Neuronal stem cell (in vitro differentiated cells): ENCODE measurements around the gene KCNK7.
A peak's percentile ranks its signal among the peaks of the same experiment; 100 is the strongest.

Experiments
- DNase-seq: peaks from one replicate; pipeline ENCODE4 v3.0.0-alpha.2; 2013; ENCODE audit warnings: low spot score
- H2AFZ ChIP-seq: one replicate; pipeline ENCODE4 v1.6.1; 2013; ENCODE audit warnings: mild to moderate bottlenecking, low read length, inconsistent platforms
- H2AK5ac ChIP-seq: 2 replicates; pipeline ENCODE4 v1.6.1; 2013; ENCODE audit warnings: low read depth, mild to moderate bottlenecking, inconsistent platforms, low read length, moderate library complexity, mixed read lengths
- H2BK120ac ChIP-seq: 2 replicates; pipeline ENCODE4 v1.6.1; 2013; ENCODE audit warnings: low read depth, mild to moderate bottlenecking, inconsistent platforms, low read length, moderate library complexity, mixed read lengths
- H2BK12ac ChIP-seq: one replicate; pipeline ENCODE4 v1.6.1; 2013; ENCODE audit warnings: low read length, inconsistent platforms
- H2BK15ac ChIP-seq: 2 replicates; pipeline ENCODE4 v1.6.1; 2013; ENCODE audit warnings: mild to moderate bottlenecking, low read length, inconsistent platforms, mixed read lengths
- H2BK5ac ChIP-seq: one replicate; pipeline ENCODE4 v1.6.1; 2013; ENCODE audit warnings: inconsistent platforms, mild to moderate bottlenecking, low read length, moderate library complexity
- H3K14ac ChIP-seq: one replicate; pipeline ENCODE4 v1.6.1; 2013; ENCODE audit warnings: low read length, inconsistent platforms
- H3K18ac ChIP-seq: 2 replicates; pipeline ENCODE4 v1.6.1; 2013; ENCODE audit warnings: low read length, inconsistent platforms
- H3K23ac ChIP-seq: 2 replicates; pipeline ENCODE4 v1.6.1; 2013; ENCODE audit warnings: low read depth, mild to moderate bottlenecking, mixed read lengths, low read length, inconsistent platforms; ENCODE audit not compliant: poor library complexity
- H3K27ac ChIP-seq: replicated peaks from 3 replicates; pipeline ENCODE4 v1.5.1; 2013; ENCODE audit warnings: low read length, inconsistent platforms
- H3K27me3 ChIP-seq, 3 experiments: 2 replicates each; pipeline ENCODE4 v1.6.1; 2013; ENCODE audit warnings: low read length in 3 of 3, mild to moderate bottlenecking in 2 of 3, inconsistent platforms in 1 of 3, low read depth in 1 of 3, mixed read lengths in 1 of 3, moderate library complexity in 1 of 3; ENCODE audit not compliant: control insufficient read depth in 3 of 3, insufficient read depth in 3 of 3
- H3K36me3 ChIP-seq, 2 donors: replicated peaks in 1 of 2; 2 replicates each; pipeline ENCODE4 v1.6.1; 2013; ENCODE audit warnings: low read length in 2 of 2; ENCODE audit not compliant: control insufficient read depth in 2 of 2, insufficient read depth in 2 of 2
- H3K4ac ChIP-seq: 2 replicates; pipeline ENCODE4 v1.6.1; 2013; ENCODE audit warnings: inconsistent platforms, mild to moderate bottlenecking, low read length, moderate library complexity
- H3K4me1 ChIP-seq, 2 donors: 1 replicate in 1 of 2; 2 replicates in 1 of 2; pipeline ENCODE4 v1.6.1; 2013; ENCODE audit warnings: low read length in 2 of 2, low read depth in 1 of 2; ENCODE audit not compliant: control insufficient read depth in 2 of 2, insufficient read depth in 1 of 2
- H3K4me2 ChIP-seq: one replicate; pipeline ENCODE4 v1.6.1; 2013; ENCODE audit warnings: mild to moderate bottlenecking, low read length, inconsistent platforms; ENCODE audit not compliant: insufficient read depth, poor library complexity, severe bottlenecking
- H3K4me3 ChIP-seq, 2 donors: 2 replicates each; pipeline ENCODE4 v1.5.1; 2013; ENCODE audit warnings: low read length in 2 of 2, mild to moderate bottlenecking in 2 of 2, inconsistent platforms in 1 of 2, moderate library complexity in 1 of 2
- H3K79me1 ChIP-seq: one replicate; pipeline ENCODE4 v1.6.1; 2013; ENCODE audit warnings: low read depth, mild to moderate bottlenecking, inconsistent platforms, low read length, moderate library complexity
- H3K9ac ChIP-seq: one replicate; pipeline ENCODE4 v1.6.1; 2013; ENCODE audit warnings: mild to moderate bottlenecking, low read depth, low read length, inconsistent platforms; ENCODE audit not compliant: poor library complexity
- H3K9me3 ChIP-seq, 2 donors: replicated peaks in 1 of 2; 2 replicates each; pipeline versions ENCODE3 to v1.6.1; 2013; ENCODE audit warnings: low read length in 2 of 2, mild to moderate bottlenecking in 2 of 2, inconsistent platforms in 1 of 2, low read depth in 1 of 2, mixed read lengths in 1 of 2, moderate library complexity in 1 of 2; ENCODE audit not compliant: control insufficient read depth in 2 of 2, insufficient read depth in 1 of 2
- H4K8ac ChIP-seq: one replicate; pipeline ENCODE4 v1.6.1; 2013; ENCODE audit warnings: low read depth, mild to moderate bottlenecking, inconsistent platforms, low read length, moderate library complexity
- H4K91ac ChIP-seq: one replicate; pipeline ENCODE4 v1.6.1; 2013; ENCODE audit warnings: low read length, low read depth, mild to moderate bottlenecking, inconsistent platforms; ENCODE audit not compliant: poor library complexity
- WGBS, 2 donors: extraction: QIAGEN DNeasy Blood & Tissue Kit; methylation state at CpG; one replicate each; pipeline ENCODE4 v1.1.7; 2013; ENCODE audit warnings: missing lambda C conversion rate in 2 of 2, mixed read lengths in 1 of 2; ENCODE audit not compliant: insufficient read length in 2 of 2, insufficient replicate concordance in 1 of 2; ENCODE audit errors: extremely low coverage in 2 of 2; 5-methylcytosine and 5-hydroxymethylcytosine counted together

Gene KCNK7

GRCh38 chr11:65584106-65584505, 11.5 kb downstream of the KCNK7 start:
- Histone ChIP-seq H3K23ac (peak overlapping the region; percentile 12), H2BK120ac (no peak overlapping the region), H3K36me3 (no peaks in the 10 kb centered on the region), H3K27ac (no peak overlapping the region), H2BK15ac (peak overlapping the region; percentile 65), H2BK12ac (peak overlapping the region; percentile 60), H4K91ac (no peak overlapping the region), H2AFZ (no peak overlapping the region), H3K27me3 (peaks cover 0 to 27% (median 0%) of the 10 kb centered on the region in 3 experiments), H3K9me3 (no peaks in the 10 kb centered on the region), H3K79me1 (no peaks in the 10 kb centered on the region), H3K4ac (no peak overlapping the region), H3K4me1 (peaks cover 21 to 41% of the 10 kb centered on the region in 2 donors), H3K18ac (peak overlapping the region; percentile 81), H3K4me3 (peak overlapping the region in 1 of 2 donors; percentile 31), H3K4me2 (no peak overlapping the region), H3K14ac (no peak overlapping the region), H4K8ac (no peak overlapping the region), H2AK5ac (peak overlapping the region; percentile 16), H3K9ac (peak overlapping the region; percentile 89), H2BK5ac (peak overlapping the region; percentile 2)
- no CpG with 5 or more reads among the region's 8 CpGs for WGBS, 2 donors
- no peak for DNase-seq

GRCh38 chr11:65583589-65583988, 12.0 kb downstream of the KCNK7 start:
- no peak overlapping the region for H3K27ac ChIP-seq
- no peak overlapping the region for H2AFZ ChIP-seq
- H3K27me3 ChIP-seq, result peaks cover 0 to 27% (median 0%) of the 10 kb centered on the region in 3 experiments
- peak overlapping the region; percentile 16 for H2AK5ac ChIP-seq
- no peak overlapping the region for H3K9ac ChIP-seq
- H3K23ac ChIP-seq, result no peak overlapping the region
- H3K4me2 ChIP-seq, result no peak overlapping the region
- no CpG with 5 or more reads among the region's 10 CpGs for WGBS, 2 donors
- no peak overlapping the region for H2BK12ac ChIP-seq
- H2BK15ac ChIP-seq, result peak overlapping the region; percentile 64
- H3K18ac ChIP-seq, result no peak overlapping the region
- H3K9me3 ChIP-seq, result no peaks in the 10 kb centered on the region
- peak overlapping the region; percentile 2 for H2BK5ac ChIP-seq
- H3K14ac ChIP-seq, result no peak overlapping the region
- no peak for DNase-seq
- H3K36me3 ChIP-seq, result no peaks in the 10 kb centered on the region
- no peak overlapping the region for H4K8ac ChIP-seq
- H3K4me1 ChIP-seq, result peaks cover 21 to 38% of the 10 kb centered on the region in 2 donors
- H3K4me3 ChIP-seq, result no peak overlapping the region
- no peak overlapping the region for H3K4ac ChIP-seq
- no peak overlapping the region for H2BK120ac ChIP-seq
- no peak overlapping the region for H4K91ac ChIP-seq
- no peaks in the 10 kb centered on the region for H3K79me1 ChIP-seq

- Histone ChIP-seq H3K4me2 (no peak overlapping the region), H2AK5ac (no peak overlapping the region), H2AFZ (no peak overlapping the region), H3K9me3 (no peaks in the 10 kb centered on the region), H3K27me3 (peaks cover 0 to 28% (median 0%) of the 10 kb centered on the region in 3 experiments), H3K18ac (no peak overlapping the region), H2BK12ac (no peak overlapping the region), H3K14ac (no peak overlapping the region), H3K36me3 (no peaks in the 10 kb centered on the region), H3K79me1 (no peaks in the 10 kb centered on the region), H4K91ac (no peak overlapping the region), H3K9ac (no peak overlapping the region), H3K4ac (peak overlapping the region; percentile 39), H3K4me3 (no peak overlapping the region), H2BK15ac (peak overlapping the region; percentile 54), H3K23ac (no peak overlapping the region), H3K27ac (no peak overlapping the region), H4K8ac (no peak overlapping the region), H2BK120ac (no peak overlapping the region), H2BK5ac (no peak overlapping the region), H3K4me1 (peaks cover 12 to 36% of the 10 kb centered on the region in 2 donors)
- DNase-seq, result no peak
- WGBS, 2 donors, result no CpG with 5 or more reads among the region's 3 CpGs
Measured at GRCh38 chr11:65581928-65582327, 13.7 kb downstream of the KCNK7 start.

- H3K4me1 ChIP-seq, result peaks cover 9 to 35% of the 10 kb centered on the region in 2 donors
- H3K4ac ChIP-seq, result no peak overlapping the region
- H4K8ac ChIP-seq, result no peak overlapping the region
- H3K14ac ChIP-seq, result no peak overlapping the region
- no peak overlapping the region for H2BK15ac ChIP-seq
- no peak overlapping the region for H3K27ac ChIP-seq
- no peak overlapping the region for H3K18ac ChIP-seq
- H2AK5ac ChIP-seq, result no peak overlapping the region
- no peak overlapping the region for H2BK120ac ChIP-seq
- H2AFZ ChIP-seq, result no peak overlapping the region
- H4K91ac ChIP-seq, result no peak overlapping the region
- H3K4me2 ChIP-seq, result no peak overlapping the region
- H3K79me1 ChIP-seq, result no peaks in the 10 kb centered on the region
- no peak overlapping the region for H3K23ac ChIP-seq
- H3K36me3 ChIP-seq, result no peaks in the 10 kb centered on the region
- H3K4me3 ChIP-seq, result no peak overlapping the region
- H3K27me3 ChIP-seq, result peaks cover 0 to 33% (median 0%) of the 10 kb centered on the region in 3 experiments
- no peak overlapping the region for H3K9ac ChIP-seq
- H3K9me3 ChIP-seq, result no peaks in the 10 kb centered on the region
- WGBS, 2 donors, result no CpG with 5 or more reads among the region's 8 CpGs
- no peak overlapping the region for H2BK5ac ChIP-seq
- no peak overlapping the region for H2BK12ac ChIP-seq
- DNase-seq, result no peak
Measured at GRCh38 chr11:65580756-65581155, 14.8 kb downstream of the KCNK7 start.
